ENCODE results near the gene TJAP1.

DNA sequence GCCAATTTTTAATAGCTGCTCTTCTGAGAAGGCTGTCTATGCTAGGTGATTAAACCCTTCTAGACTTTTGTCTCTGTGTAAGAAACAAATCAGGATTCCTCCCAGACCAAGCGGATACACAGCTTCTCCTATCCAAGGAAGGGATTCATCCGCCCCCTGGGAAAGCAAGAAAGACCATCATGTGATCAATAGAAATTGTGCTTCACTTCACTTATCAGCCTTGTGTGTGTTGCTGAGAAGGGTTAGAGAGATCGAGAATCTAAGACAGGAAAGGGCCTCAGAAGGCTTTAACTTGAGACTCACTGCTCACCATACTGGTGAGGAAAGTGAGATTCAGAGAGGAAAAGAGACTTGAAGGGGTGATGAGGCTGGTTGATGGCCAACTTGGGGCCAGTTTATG, 48.5 kb upstream of the TJAP1 start:
- TF ChIP-seq EZH2 (IDR thresholded peaks at IDR 0.05) (no peak), POLR2AphosphoS5 (IDR thresholded peaks at IDR 0.05; ENCODE audit: borderline replicate concordance, low read depth, low read length) (no peak), FOXP2 (optimal IDR thresholded peaks at IDR 0.05; ENCODE audit: control extremely low read depth, extremely low read length, insufficient read depth) (no peak)
